Muscle of back (tissue), 11 donors: ENCODE measurements around the gene ZBTB38. TPM values are rescaled to one million over a fixed set of nuclear protein-coding genes. Genes with fewer than 3 reads are reported as not detected.

Experiments used
- DNase-seq, 3 donors: peaks; one replicate each; pipeline versions ENCODE4 v3.0.0 to v3.0.0-alpha.2; 2013
- polyA plus RNA-seq, 10 donors: library from polyadenylated mRNA; unstranded; fragments of 120-200 nt; gene quantifications; one replicate each; pipeline ENCODE4 v1.2.1, GENCODE V29; 2013; ENCODE audit not compliant: insufficient read length in 10 of 10

ZBTB38 gene
- polyA plus RNA-seq, 10 donors: 17.1 to 26.0 (median 21.3) TPM

DNA sequence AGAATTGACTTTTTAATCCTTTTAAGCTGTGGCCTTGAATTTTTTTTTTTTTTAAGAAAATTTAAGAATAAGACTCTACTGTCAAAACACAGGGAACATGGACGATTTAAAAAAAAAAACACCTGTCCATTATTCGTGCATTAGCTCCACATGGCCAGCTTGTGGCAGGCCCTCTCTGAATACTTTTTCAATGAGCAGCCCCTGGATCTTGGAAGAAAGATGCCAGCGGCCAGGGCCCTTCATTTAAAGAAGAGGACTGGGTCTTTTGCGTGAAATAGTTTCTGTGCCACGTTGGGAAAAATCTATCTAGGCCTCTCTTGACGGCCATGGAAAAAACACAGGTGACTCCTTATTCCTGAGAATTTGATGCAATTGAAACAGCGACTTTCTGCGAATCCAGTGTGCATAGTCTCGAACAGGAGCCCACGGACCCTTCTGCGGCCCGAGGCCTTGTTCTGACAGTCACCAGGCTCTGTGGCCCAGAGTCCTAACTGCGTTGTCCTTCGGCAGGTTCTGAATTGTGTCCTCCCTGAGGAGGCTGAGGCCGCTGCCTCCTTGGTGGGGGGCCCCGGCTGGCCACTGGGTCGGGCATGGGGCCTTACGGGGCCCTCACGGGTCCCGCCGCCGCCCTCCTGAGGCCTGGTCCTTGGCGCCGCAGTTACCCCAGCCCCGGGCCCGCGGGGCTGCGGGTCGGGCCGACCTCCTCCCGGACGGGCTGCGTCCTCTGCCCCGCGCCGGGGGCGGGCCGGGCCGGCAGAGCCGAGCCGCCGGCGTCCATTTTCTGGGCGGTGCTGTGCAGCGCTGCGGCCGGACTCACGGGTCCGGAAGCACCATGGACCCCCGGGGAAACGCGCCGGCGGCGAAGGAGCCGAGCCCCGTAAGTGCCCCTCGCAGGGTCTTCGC lies 33.5 kb downstream of the ZBTB38 start:
- DNase-seq: peak in 2 of 3 donors; percentile 65 to 87

DNA sequence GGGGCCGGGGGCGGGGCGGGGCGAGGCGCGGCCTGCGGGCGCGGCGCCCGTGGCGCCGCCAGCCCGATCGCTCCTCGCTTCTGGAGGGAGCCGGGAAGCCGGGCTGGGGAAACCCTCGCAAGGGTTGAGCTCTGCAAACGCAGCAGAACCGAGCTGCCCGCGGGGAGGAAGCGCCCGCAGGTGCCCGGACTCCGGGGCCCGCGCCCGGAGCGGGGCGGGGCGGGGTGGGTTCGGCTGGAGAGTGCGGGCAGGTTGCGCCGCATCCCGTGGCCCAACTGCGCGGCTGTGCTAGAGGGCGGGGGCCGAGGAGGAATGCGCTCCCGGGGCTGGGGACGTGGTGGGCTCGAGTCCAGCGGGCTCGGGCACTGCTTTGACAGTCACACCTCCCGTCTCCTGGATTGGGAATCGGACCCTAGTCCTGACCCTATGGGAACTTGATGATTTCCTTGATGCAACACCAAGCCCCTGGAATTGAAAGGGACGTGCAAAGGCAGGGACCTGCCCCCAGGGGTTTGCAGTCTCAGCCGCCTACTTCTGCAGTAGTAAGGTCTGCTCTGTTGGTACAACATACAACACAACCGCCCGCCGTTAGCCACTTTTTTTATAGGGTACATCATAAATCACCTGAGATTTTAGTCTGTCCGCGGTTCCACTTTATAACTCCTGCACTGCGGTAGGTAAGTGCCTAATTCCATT lies 34.3 kb downstream of the ZBTB38 start:
- DNase-seq: peak; percentile 57 to 89 (median 66)

DNA sequence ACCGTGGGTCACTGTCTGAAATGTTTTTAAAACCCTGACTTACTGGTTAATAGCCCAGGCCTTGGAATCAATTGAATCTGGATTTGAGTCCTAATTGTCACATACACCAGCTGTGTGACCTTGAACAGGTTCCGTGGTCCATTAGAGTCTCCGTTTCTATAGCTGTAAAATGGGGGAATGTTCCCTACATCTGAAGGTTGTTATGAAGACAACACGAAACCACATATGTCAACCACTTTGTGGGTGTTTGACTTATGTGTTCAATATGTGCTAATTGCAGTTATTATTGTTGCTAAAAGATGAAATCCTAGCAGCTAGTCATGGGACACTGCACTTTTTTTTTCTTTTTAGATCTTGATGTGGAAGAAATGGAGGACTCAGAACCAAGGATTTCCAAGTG lies 35.3 kb downstream of the ZBTB38 start:
- no peak for DNase-seq

DNA sequence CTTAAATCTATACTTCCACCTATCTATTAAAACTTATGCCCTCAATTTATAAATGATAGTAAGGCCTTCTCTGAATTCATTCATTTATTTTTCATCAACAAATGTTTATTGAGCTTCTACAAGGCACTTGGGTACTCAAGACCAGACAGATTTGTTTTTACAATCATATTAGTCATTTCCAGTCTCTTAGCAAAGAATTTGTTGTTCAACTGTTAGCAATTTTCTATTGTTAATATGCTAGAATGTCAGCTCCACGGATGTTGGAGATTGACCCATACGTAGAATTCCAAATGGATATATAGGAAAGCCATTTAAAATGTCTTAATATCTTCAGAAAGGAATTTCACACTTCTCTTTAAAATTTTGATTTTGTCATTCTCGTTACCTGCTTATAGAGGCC lies 36.7 kb downstream of the ZBTB38 start:
- no peak for DNase-seq

DNA sequence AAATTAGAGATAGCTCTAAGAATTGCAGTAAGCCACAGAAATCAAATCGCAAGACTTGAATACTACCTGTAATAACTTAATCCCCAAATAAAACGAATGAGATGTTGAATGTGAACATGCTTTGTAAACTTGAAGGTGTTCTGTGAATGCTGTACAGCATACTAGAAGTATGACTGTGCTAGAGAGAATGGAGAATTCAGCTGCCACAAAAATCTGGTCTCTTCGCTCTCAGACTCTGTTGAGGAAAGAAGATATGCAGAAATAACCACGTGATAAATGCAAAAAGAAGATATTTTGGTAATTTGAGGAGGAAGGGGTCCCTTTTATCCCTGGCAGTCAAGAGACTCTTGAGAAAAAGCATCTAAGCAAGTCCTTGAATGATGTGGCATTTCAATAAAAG lies 37.3 kb downstream of the ZBTB38 start:
- peak in 1 of 3 donors; percentile 59 for DNase-seq

DNA sequence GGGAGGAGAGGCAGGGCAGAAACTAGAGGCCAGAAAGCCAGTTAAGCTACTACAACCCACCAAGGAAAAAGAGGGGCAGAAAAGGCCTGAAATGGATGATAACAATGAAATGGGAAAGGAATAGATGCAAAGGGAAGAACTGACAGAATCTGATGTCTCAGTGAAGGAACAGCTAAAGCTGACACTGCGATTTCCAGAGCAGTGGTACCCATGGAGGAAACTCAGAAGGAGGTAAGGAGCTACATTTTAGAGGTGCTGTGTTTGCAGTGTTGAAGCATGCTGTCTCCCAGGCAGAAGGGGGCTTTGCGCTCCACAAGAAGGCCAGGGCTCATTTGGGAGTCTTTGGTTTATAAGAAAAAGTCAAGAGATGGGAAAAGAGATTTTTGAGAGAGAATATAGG lies 38.0 kb downstream of the ZBTB38 start:
- no peak for DNase-seq

DNA sequence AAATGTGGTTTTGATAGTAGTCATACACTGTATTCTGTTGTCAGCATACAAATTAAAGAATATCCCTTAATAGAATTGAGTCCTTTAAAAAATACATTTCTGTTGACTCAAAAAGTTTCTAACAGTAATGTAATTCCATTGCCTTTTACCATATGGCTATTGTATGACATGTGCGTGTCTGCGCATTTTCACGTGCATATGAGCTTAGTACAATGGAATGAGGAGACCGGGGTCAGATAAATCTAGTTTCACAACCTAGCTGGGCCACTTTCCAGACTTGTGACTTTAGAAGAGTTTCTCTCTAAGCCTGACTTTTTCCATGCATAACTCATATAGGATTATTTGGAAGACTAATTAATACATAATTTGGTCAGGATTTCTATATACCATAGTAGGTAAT lies 38.7 kb downstream of the ZBTB38 start:
- peak; percentile 66 to 96 (median 74) for DNase-seq

DNA sequence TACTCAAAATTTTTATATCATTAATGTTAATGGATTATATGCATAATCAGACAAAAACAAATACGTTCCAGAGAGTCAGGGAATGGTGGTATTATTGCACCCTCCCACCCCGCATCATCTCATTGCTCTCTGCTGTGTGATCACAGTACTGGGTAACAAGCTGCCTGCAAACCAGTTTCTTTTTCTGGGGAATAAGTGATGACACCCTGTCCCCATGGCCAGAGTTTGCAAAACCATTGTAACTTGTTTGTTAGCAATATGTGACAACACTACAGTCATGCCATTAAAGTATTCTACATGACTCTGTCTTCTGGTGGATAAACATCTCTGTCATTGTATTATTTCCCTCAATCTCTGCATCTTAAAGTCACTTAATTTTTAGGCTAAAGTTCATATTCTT lies 39.5 kb downstream of the ZBTB38 start:
- DNase-seq: no peak

DNA sequence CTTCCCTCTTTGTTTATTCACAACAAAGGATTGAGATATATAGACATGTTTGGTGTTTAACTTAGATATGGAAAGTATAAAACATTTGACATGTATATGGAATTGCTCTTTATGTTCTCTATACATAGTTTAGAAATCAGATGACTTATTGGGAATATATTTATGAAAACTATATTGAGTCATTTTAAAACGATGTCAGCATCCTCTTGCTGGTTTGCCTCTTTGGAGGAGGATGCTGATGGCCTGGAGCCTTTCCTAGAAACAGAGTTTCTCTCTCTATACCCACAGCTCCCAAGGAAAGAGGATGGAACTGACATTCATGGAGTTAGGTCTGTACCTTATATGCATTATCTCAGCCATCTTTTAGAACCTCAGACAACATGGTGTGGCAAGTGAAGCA lies 40.3 kb downstream of the ZBTB38 start:
- no peak for DNase-seq

DNA sequence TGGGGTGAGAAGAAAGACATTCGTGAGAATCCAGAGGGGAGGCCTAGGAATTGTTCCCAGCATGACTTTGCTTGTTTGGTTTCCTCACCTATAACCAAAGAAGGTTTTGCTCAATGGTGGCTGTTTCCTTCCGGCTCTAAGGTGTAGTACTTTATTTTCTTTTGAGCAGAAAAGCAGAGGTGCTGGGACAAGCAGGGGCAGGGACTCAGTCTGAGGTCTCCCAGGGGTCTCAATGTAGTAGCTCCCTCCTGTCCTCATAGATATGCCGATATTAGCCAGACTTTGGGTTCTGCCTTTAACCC lies 41.6 kb downstream of the ZBTB38 start:
- DNase-seq: no peak

DNA sequence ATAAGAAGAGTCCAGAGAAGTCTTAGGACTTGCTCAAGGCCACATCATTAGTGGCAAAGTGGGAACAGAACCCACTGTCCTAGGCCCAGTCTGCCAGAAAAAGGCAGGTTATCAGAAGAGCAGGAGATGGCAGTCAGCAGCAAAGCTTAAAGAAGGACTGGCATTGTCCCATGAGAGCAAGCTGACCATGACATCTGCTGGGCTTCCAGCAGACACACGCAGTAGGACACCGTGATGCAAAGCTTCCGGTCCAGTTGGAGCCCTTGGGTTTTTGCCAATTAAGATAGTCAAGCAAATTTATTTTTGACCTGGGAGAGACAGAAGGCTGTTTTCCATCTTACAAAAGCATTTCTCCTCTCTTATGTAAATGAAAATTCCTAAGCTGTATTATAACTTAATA lies 42.1 kb downstream of the ZBTB38 start:
- DNase-seq: peak in 2 of 3 donors; percentile 49 to 57

DNA sequence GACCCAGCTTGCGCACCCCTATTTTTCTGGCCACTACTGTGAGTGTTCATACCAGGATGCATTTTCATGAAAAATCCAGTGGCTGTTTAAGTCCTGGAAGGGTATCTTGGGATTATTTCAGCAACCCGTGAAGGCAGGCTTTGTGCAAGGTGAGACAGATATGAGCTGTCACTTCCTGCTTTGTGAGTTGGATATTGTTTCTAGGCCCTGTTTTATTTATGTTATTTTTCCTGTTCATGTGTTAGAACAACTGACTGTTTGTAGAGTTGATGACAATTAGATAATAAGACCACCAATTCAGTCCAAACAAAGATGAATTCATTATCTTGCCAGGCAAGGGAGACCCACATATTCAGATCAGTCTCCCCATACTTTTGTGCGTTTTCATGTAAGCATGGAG lies 42.5 kb downstream of the ZBTB38 start:
- no peak for DNase-seq

DNA sequence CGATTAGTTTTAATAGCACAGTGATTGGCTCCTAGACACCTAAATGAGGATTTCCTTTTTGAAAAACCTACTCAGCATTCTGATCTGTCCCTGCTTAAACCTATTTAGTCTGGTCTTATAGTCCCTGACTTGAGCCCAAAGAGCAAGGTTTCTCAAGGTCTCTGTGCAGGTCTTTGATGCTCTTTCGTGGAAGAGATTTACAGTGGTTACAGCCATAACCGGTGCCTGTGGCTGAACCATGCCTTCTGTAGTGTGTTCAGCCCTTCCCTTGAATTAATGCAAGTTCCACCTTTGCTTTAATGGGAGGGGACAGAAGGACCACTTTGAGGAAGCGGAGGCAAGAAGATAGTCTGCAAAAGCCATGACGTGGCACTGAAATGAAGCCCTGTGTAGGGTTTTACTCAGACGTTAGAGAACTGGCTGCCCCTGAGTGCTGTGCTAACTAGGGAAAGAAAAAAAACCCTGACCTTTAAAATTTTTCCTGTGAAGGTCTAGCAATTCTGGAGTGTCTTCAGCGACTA lies 43.0 kb downstream of the ZBTB38 start:
- DNase-seq: peak in 1 of 3 donors; percentile 43

DNA sequence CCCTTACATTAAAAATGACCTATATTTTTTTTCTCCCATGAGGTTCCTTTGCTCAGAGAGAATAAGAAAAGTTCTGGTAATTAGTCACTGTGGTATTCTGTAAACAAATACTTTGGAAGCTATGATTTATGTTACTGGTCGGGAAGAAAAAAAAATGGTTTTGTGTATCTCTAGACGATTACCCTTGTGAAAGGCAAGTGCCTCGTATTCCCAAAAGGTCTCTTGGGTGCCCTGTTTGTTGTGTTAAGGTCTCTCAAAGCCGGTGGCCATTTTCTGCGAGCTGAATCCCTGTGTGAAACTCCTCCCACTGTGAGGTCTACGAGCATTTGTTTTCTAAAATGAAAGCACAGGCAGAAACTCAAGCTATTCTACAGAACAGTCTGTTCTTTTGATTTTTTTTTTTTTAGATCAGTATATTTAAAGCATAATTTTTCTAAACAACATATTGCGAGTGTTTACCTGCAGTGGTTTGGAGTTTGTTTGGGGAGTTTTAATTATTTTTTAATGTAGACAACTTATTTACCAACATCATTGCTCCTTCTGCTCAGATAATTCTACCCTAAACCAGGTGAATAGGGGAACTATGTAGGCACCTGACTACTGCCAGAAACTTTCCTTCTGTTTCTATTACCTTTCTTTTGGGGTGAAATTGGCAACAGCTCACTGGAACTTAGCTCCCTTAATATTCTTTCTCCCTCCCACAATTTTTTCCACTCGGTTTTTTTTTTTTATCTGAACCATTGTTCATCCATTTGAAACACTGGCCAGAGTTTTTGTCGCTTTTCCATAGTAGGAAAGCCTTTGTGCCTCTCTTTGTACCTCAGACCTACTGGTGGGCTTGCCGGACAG lies 44.0 kb downstream of the ZBTB38 start:
- DNase-seq: peak; percentile 70 to 87 (median 81)

DNA sequence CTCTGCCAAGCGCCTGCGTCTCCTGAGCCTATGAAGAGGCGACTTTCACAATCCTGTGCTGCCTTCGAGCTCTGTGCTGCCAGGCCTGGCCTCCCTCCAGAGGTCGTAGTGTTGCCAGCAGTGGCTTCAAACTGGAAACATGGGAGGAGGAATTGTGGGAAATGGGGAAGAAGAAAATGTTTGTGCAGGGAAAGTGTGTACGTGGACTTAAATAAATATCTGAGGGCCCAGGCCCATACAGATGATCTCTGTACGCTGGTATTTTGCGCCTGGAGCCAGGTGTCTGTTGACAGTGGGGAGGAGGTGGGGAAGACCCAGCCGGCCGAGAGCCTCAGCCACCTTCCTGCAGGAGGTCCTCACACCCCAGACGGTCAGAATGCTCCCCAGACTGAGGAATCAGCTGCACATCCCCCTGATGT lies 44.6 kb downstream of the ZBTB38 start:
- DNase-seq: peak; percentile 49 to 84 (median 83)

DNA sequence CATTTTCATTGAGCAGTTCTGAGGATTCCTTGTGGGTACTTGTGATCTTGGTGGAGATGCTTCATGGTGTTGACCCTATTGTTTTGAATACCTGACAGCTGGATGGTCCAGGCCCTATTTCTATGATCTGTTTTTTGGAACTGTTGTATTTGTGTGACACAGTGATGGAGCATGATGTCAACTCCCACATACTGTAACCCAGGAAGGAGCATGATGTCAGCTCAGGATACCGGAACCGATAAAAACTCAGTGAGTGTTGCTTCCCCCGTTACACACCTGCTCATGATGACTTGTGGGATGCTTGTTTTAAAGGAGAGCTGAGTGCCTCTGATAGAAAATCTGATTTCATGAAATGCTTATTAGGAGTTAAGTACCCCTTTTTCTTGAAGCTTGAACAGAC lies 45.1 kb downstream of the ZBTB38 start:
- no peak for DNase-seq

DNA sequence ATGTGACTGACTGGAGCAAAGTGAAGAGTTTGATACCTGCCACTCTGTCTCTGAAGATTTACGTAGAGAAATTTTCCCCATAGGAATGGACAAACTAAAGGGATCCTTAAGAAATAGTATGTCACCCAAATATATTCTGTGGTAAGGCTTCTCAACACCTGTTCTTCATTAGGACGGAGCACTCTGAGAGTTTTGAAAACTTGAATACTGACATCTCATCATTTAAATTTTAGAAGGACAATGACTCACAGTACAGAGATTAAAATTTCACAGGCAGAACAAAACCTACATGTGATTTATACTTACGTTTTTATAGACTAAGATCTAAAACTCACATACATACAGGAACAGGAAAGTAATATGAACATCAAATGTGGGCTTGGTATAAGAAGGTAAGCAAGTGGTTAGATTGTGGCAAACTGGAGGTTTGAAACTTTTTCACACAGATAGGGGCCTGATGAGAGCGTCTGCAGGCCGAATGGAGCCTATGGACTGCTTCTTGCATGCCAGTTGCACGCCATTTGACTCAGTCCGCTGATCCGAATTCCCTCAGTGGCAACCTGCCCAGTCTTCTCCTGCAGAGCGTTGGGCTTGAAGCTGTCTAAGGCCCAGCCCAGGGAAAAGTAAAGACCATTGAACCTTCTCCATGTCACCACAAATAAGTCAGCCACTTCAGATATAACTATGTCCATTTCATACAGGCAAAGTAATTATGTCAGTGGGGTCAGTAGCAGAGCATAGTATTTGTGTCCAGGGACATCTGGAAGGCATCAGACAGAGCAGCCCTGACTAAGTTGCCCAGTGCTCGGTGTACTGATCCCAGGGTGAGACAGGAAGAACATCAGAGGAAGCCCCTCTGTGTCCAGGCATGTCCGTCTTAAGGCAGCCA lies 45.7 kb downstream of the ZBTB38 start:
- DNase-seq: peak in 1 of 3 donors; percentile 52

DNA sequence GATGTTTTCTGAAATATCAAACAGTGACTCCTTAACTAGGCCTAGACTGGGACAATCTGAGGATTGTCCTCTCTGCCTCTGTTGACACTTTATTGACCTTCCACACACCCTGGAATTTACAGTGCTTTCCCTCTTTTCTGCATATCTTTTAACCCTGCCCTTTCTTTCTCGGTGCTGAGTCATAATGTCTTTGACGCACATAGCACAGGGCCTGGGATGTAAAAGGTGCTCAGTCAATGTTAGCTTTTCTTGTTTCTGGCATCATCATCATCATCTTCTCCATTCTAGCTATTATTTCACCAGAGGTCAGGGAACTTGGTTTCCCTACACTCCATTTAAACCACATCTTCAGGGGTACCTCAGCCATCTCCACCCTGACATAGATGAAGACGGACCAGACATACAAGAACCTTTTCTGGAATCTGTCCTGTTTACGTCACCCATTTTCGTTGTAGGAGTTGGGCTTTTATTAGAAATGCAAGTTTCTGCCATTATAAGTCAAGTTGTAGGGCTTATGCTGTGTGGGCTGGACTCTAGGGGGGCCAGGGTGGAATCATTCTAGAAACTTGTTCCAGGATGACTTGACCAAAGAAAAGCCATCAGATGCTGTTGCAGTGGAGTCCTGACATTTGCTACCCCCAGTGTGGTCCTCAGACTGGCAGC lies 46.6 kb downstream of the ZBTB38 start:
- DNase-seq: no peak

DNA sequence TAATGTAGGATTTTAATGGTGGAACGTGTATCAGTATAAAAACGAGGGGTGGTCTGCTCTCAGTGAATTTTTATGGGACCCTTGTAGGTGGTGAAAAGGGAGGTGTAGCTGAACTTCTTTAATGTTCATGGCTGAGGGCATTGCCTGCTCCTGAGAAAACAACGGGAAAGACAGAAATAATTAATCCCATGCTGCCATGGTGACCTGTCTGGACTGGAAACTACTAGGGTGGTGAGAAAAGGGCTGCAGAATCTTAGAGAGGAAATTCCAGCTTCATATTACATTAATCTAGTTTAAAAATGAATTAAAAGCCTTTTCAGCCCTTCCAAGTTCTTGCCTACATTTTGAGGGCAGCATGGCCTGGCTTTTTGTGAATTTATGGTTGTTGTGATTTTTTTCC lies 47.6 kb downstream of the ZBTB38 start:
- no peak for DNase-seq
